GM12878 (cell line): ENCODE results near the gene YRDC. TPM values are rescaled to one million over a fixed set of nuclear protein-coding genes. Genes with fewer than 3 reads are reported as not detected.

Source experiments
- ATAC-seq: fragments of 200-7000 bp; cut with Tn5 transposase; 3 replicates; pipeline ENCODE4 v1.9.1; 2020; ENCODE audit warnings: mild to moderate bottlenecking, moderate library complexity
- BruUV-seq: library from RNA; stranded (reverse); fragments of 400-500 nt; replicated peaks from 2 replicates; lab custom pipeline; 2021; lab: Mats Ljungman, UMichigan
- CTCF ChIA-PET: fragments of 300-600 bp; sonication (Branson Sonifier 250); formaldehyde crosslinking; extraction: SDS; loops from one replicate; lab custom pipeline; 2021; ENCODE audit warnings: inconsistent platforms; lab: Yijun Ruan, JAX
- POLR2A ChIA-PET: fragments of 350-600 bp; formaldehyde crosslinking; extraction: SDS; loops from one replicate; lab custom pipeline; 2021; ENCODE audit warnings: inconsistent platforms; lab: Charles Lee
- RAD21 ChIA-PET: fragments of 300-600 bp; sonication (Branson Sonifier 250); formaldehyde crosslinking; loops from one replicate; lab custom pipeline; 2023; ENCODE audit warnings: antibody characterized with exemption; ENCODE audit not compliant: unreplicated experiment; lab: Charles Lee
- SMC1A ChIA-PET: fragments of 300-600 bp; sonication (Branson Sonifier 250); formaldehyde crosslinking; loops from one replicate; lab custom pipeline; 2023; ENCODE audit not compliant: unreplicated experiment, uncharacterized antibody; lab: Charles Lee
- DNase-seq: peaks from one replicate; pipeline ENCODE4 v3.0.0-alpha.2; 2011; ENCODE audit warnings: low read depth, low spot score
- FAIRE-seq: peaks from 3 replicates; lab custom pipeline; 2011; peaks lifted over from hg19 to GRCh38; lab: Jason Lieb, UNC
- H2AFZ ChIP-seq: 2 replicates; pipeline ENCODE4 v1.6.0; 2011; ENCODE audit warnings: low read depth, low read length, control low read depth; ENCODE audit not compliant: control insufficient read depth
- H3K27ac ChIP-seq: 2 replicates; pipeline ENCODE4 v1.5.1; 2011; ENCODE audit warnings: control low read depth; ENCODE audit not compliant: control insufficient read depth, insufficient read depth
- H3K27me3 ChIP-seq, 2 experiments: replicated peaks in 1 of 2; 2 replicates each; pipeline versions ENCODE4 v1.6.0 to v1.6.1; 2011; ENCODE audit warnings: low read length in 1 of 2; ENCODE audit not compliant: control insufficient read depth in 2 of 2, insufficient read depth in 2 of 2
- H3K36me3 ChIP-seq, 2 experiments: 2 replicates each; pipeline ENCODE4 v1.5.1; 2011; ENCODE audit warnings: low read length in 1 of 2; ENCODE audit not compliant: control insufficient read depth in 2 of 2, insufficient read depth in 2 of 2
- H3K4me1 ChIP-seq: 2 replicates; pipeline ENCODE4 v1.6.1; 2011; ENCODE audit warnings: mild to moderate bottlenecking, low read length, moderate library complexity, mixed read lengths; ENCODE audit not compliant: control insufficient read depth, insufficient read depth
- H3K4me2 ChIP-seq: 2 replicates; pipeline ENCODE4 v1.6.0; 2011; ENCODE audit warnings: control low read depth; ENCODE audit not compliant: control insufficient read depth, insufficient read depth
- H3K4me3 ChIP-seq: fragments of 200-600 bp; sonication (generic); 2 replicates; pipeline ENCODE4 v1.5.1; 2016
- H3K79me2 ChIP-seq: 2 replicates; pipeline ENCODE4 v1.6.0; 2011; ENCODE audit warnings: low read length; ENCODE audit not compliant: control insufficient read depth, insufficient read depth
- H3K9ac ChIP-seq: 2 replicates; pipeline ENCODE4 v1.8.0; 2011; ENCODE audit warnings: low read length, control low read depth, mixed read lengths; ENCODE audit not compliant: control insufficient read depth, insufficient read depth
- H3K9me3 ChIP-seq: replicated peaks from 3 replicates; pipeline ENCODE4 v1.5.1; 2011; ENCODE audit warnings: mild to moderate bottlenecking, low read length; ENCODE audit not compliant: control insufficient read depth, insufficient read depth
- H4K20me1 ChIP-seq: 2 replicates; pipeline ENCODE4 v1.6.0; 2011; ENCODE audit not compliant: control insufficient read depth, insufficient read depth
- CBX3 ChIP-seq: fragments of 200-600 bp; sonication (generic); IDR thresholded peaks from 2 replicates; pipeline ENCODE4 v1.6.1; 2016; ENCODE audit warnings: low read depth, borderline replicate concordance
- NR2F1 ChIP-seq: fragments of 450-650 bp; conservative IDR thresholded peaks from 2 replicates; pipeline ENCODE4 v1.6.1; 2017; ENCODE audit warnings: mild to moderate bottlenecking
- RAD21 ChIP-seq: IDR thresholded peaks from 2 replicates; pipeline ENCODE4 v1.6.1; 2011; ENCODE audit warnings: mild to moderate bottlenecking, low read depth, low read length, moderate library complexity; ENCODE audit not compliant: insufficient read depth
- SMAD1 ChIP-seq: fragments of 450-650 bp; IDR thresholded peaks from 2 replicates; pipeline ENCODE4 v1.6.1; 2018; ENCODE audit warnings: mild to moderate bottlenecking, low read depth; ENCODE audit not compliant: partially characterized antibody
- TARDBP ChIP-seq: IDR thresholded peaks from 2 replicates; pipeline ENCODE4 v1.6.1; 2016; ENCODE audit warnings: borderline replicate concordance
- YBX1 ChIP-seq: fragments of 450-650 bp; IDR thresholded peaks from 2 replicates; pipeline ENCODE4 v1.6.1; 2016; ENCODE audit warnings: antibody characterized with exemption
- ZNF622 ChIP-seq: fragments of 450-650 bp; IDR thresholded peaks from 2 replicates; pipeline ENCODE4 v1.6.1; 2017; ENCODE audit warnings: mild to moderate bottlenecking, inconsistent platforms
- WGBS: methylation state at CpG from one replicate; pipeline ENCODE4 v1.1.6; 2016; ENCODE audit warnings: low lambda C conversion rate; ENCODE audit not compliant: insufficient replicate concordance, insufficient coverage; ENCODE audit errors: missing lambda C conversion rate; 5-methylcytosine and 5-hydroxymethylcytosine counted together
- in situ Hi-C: fragments of 300-500 bp; cut with MboI; formaldehyde crosslinking; loops from 9 replicates; pipeline ENCODE4 v1.14.3; 2018; ENCODE audit warnings: mixed read lengths
- intact Hi-C: fragments of 100-400 bp; cut with micrococcal nuclease; formaldehyde crosslinking; loops from one replicate; pipeline ENCODE4 v1.14.2; 2022; ENCODE audit not compliant: unreplicated experiment
- polyA plus RNA-seq, 11 experiments: library from polyadenylated mRNA; depleted of rRNA in 4 of 11; unstranded in 6 of 11; stranded (reverse) in 5 of 11; fragments of >200 nt; fragmentation: Nextera tagmentation in 4 of 11; fragmentation: Illumina TruSeq in 1 of 11; extraction: Ambion mirVana in 4 of 11; extraction: Trizol in 1 of 11; gene quantifications; 1 replicate in 1 of 11; 2 replicates in 10 of 11; pipeline versions ENCODE4 v1.2.1 to v1.2.3, GENCODE V29; 2011 to 2016; ENCODE audit warnings: inconsistent platforms in 2 of 11, missing spikeins in 2 of 11, low read depth in 1 of 11
- total RNA-seq, 4 experiments: library from RNA; depleted of rRNA in 3 of 4; stranded (reverse); fragments of >200 nt in 3 of 4; fragmentation: Illumina TruSeq in 1 of 4; extraction: Trizol in 1 of 4; gene quantifications; 2 replicates each; pipeline versions ENCODE4 v1.2.1 to v1.2.3, GENCODE V29; 2013 to 2021
- TF ChIP-seq, protein P1 (sequence below): IDR thresholded peaks from 2 replicates; pipeline ENCODE4 v1.6.1; 2012; ENCODE audit warnings: low read length, inconsistent platforms
- TF ChIP-seq, protein P2 (sequence below), 3 experiments: IDR thresholded peaks in 2 of 3; conservative IDR thresholded peaks in 1 of 3; 2 replicates each; pipeline ENCODE4 v1.5.1; 2011; ENCODE audit warnings: low read depth in 3 of 3, low read length in 3 of 3, mild to moderate bottlenecking in 3 of 3, control low read depth in 2 of 3, moderate library complexity in 2 of 3, inconsistent platforms in 1 of 3, mixed read lengths in 1 of 3; ENCODE audit not compliant: control insufficient read depth in 2 of 3, insufficient read depth in 1 of 3; ENCODE audit errors: extremely low read depth in 1 of 3
- TF ChIP-seq, protein P3 (sequence below): IDR thresholded peaks from 2 replicates; pipeline ENCODE4 v1.6.1; 2012; ENCODE audit warnings: mild to moderate bottlenecking, low read depth, low read length
- TF ChIP-seq, protein P4 (sequence below): IDR thresholded peaks from 2 replicates; pipeline ENCODE4 v1.6.1; 2011; ENCODE audit warnings: mild to moderate bottlenecking, low read depth, low read length, moderate library complexity; ENCODE audit not compliant: insufficient replicate concordance

YRDC gene
- total and polyA plus RNA-seq, 10 of the 15 experiments (the other 5 are each of a cell fraction or from before 2014, with no cell fraction given), result 2.9 to 36.2 (median 19.3) TPM

DNA sequence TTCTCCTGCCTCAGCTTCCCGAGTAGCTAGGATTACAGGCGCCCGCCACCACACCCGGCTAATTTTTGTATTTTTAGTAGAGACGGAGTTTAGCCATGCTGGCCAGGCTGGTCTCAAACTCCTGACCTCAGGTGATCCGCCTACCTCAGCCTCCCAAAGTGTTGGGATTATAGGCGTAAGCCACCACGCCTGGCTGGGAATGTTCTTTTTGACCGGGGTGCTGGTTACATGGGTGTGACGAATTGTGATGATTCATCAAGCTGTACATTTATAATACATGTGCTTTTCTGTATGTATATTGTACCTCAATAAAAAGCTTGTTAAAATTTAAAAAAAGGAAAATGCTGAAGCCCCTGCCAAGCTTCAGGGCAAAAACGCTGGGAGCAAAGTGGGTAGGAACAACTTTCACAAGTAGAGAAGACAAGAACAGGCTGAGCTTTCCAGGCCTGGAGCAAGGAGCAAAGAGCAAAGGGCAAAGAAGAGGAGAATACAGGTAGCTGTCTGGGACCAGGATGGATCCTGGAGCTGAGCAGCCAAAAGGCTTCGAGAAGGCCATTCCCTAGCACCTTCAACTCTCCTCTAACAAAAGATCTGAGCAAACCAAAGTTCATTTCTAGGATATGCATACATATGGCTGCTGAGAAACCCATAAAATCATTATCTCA, 20.5 kb upstream of the YRDC start:
- no TSS peak for BruUV-seq
- Histone ChIP-seq H3K36me3 (peaks cover under 1 to 24% of the 10 kb centered on the region in 2 experiments), H3K27ac (no peak overlapping the region), H3K4me1 (no peaks in the 10 kb centered on the region), H3K4me2 (no peak overlapping the region), H3K79me2 (no peaks in the 10 kb centered on the region), H3K4me3 (no peak overlapping the region), H3K9ac (no peak overlapping the region), H3K9me3 (no peaks in the 10 kb centered on the region), H2AFZ (no peak overlapping the region), H4K20me1 (no peaks in the 10 kb centered on the region), H3K27me3 (no peaks in the 10 kb centered on the region)
- TF ChIP-seq ZNF622, result no peak
- TF ChIP-seq, protein P1, sequence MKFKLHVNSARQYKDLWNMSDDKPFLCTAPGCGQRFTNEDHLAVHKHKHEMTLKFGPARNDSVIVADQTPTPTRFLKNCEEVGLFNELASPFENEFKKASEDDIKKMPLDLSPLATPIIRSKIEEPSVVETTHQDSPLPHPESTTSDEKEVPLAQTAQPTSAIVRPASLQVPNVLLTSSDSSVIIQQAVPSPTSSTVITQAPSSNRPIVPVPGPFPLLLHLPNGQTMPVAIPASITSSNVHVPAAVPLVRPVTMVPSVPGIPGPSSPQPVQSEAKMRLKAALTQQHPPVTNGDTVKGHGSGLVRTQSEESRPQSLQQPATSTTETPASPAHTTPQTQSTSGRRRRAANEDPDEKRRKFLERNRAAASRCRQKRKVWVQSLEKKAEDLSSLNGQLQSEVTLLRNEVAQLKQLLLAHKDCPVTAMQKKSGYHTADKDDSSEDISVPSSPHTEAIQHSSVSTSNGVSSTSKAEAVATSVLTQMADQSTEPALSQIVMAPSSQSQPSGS, result no peak
- TF ChIP-seq NR2F1, result no peak
- TF ChIP-seq SMAD1, result no peak
- no peak for TF ChIP-seq TARDBP
- TF ChIP-seq, protein P2, sequence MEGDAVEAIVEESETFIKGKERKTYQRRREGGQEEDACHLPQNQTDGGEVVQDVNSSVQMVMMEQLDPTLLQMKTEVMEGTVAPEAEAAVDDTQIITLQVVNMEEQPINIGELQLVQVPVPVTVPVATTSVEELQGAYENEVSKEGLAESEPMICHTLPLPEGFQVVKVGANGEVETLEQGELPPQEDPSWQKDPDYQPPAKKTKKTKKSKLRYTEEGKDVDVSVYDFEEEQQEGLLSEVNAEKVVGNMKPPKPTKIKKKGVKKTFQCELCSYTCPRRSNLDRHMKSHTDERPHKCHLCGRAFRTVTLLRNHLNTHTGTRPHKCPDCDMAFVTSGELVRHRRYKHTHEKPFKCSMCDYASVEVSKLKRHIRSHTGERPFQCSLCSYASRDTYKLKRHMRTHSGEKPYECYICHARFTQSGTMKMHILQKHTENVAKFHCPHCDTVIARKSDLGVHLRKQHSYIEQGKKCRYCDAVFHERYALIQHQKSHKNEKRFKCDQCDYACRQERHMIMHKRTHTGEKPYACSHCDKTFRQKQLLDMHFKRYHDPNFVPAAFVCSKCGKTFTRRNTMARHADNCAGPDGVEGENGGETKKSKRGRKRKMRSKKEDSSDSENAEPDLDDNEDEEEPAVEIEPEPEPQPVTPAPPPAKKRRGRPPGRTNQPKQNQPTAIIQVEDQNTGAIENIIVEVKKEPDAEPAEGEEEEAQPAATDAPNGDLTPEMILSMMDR (IDR thresholded peaks at IDR 0.05 in 2 of 3, conservative IDR thresholded peaks at IDR 0.05 in 1 of 3; ENCODE audit: control insufficient read depth in 2 of 3, extremely low read depth in 1 of 3, insufficient read depth in 1 of 3, low read depth in 3 of 3, low read length in 3 of 3), result no peak
- no peak for TF ChIP-seq RAD21
- TF ChIP-seq CBX3, result no peak
- no peak for TF ChIP-seq YBX1
- TF ChIP-seq, protein P3, sequence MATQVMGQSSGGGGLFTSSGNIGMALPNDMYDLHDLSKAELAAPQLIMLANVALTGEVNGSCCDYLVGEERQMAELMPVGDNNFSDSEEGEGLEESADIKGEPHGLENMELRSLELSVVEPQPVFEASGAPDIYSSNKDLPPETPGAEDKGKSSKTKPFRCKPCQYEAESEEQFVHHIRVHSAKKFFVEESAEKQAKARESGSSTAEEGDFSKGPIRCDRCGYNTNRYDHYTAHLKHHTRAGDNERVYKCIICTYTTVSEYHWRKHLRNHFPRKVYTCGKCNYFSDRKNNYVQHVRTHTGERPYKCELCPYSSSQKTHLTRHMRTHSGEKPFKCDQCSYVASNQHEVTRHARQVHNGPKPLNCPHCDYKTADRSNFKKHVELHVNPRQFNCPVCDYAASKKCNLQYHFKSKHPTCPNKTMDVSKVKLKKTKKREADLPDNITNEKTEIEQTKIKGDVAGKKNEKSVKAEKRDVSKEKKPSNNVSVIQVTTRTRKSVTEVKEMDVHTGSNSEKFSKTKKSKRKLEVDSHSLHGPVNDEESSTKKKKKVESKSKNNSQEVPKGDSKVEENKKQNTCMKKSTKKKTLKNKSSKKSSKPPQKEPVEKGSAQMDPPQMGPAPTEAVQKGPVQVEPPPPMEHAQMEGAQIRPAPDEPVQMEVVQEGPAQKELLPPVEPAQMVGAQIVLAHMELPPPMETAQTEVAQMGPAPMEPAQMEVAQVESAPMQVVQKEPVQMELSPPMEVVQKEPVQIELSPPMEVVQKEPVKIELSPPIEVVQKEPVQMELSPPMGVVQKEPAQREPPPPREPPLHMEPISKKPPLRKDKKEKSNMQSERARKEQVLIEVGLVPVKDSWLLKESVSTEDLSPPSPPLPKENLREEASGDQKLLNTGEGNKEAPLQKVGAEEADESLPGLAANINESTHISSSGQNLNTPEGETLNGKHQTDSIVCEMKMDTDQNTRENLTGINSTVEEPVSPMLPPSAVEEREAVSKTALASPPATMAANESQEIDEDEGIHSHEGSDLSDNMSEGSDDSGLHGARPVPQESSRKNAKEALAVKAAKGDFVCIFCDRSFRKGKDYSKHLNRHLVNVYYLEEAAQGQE, result no peak
- TF ChIP-seq, protein P4, sequence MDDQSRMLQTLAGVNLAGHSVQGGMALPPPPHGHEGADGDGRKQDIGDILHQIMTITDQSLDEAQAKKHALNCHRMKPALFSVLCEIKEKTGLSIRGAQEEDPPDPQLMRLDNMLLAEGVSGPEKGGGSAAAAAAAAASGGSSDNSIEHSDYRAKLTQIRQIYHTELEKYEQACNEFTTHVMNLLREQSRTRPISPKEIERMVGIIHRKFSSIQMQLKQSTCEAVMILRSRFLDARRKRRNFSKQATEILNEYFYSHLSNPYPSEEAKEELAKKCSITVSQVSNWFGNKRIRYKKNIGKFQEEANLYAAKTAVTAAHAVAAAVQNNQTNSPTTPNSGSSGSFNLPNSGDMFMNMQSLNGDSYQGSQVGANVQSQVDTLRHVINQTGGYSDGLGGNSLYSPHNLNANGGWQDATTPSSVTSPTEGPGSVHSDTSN, result no peak
- FAIRE-seq (no peak), DNase-seq (no peak), ATAC-seq (no peak)
- in situ Hi-C loops, result no loop called here
- intact Hi-C loops, result no loop called here
- WGBS, result 93% methylated on average over 12 of the region's 12 CpGs
- POLR2A ChIA-PET, result interaction anchor here (0.7 kb wide), 1 partner anchor 58 kb away, joined by 3 read pairs; no protein-coding TSS in a partner anchor
- RAD21 ChIA-PET, result interaction anchor here (0.6 to 1.7 kb wide), 2 partner anchors 12 to 31 kb away, joined by 3 to 4 read pairs; partner anchors contain the start of gene MTF1
- SMC1A ChIA-PET, result interaction anchor here (0.6 to 1.1 kb wide), 2 partner anchors 12 to 78 kb away, joined by 3 to 5 read pairs; no protein-coding TSS in a partner anchor
- CTCF ChIA-PET, result no interaction called here
